ENCODE data around the gene APP.

APP gene

GRCh38 chr21:25895565-25896205, 274.9 kb downstream of the APP start:
- DNase-seq, result peak; percentile 57

GRCh38 chr21:25893191-25893590, 277.4 kb downstream of the APP start:
- DNase-seq, result no peak

GRCh38 chr21:25891596-25891995, 279.0 kb downstream of the APP start:
- DNase-seq, result no peak

- no peak for DNase-seq
These were observed 280.6 kb downstream of the APP start for GRCh38 chr21:25890001-25890400.

GRCh38 chr21:25888711-25889110, 281.9 kb downstream of the APP start:
- DNase-seq, result no peak

GRCh38 chr21:25887646-25888306, 282.8 kb downstream of the APP start:
- no peak for DNase-seq

- no peak for DNase-seq
These were observed 283.4 kb downstream of the APP start for GRCh38 chr21:25887166-25887565.

GRCh38 chr21:25885880-25886279, 284.7 kb downstream of the APP start:
- no peak for DNase-seq

GRCh38 chr21:25885405-25885804, 285.2 kb downstream of the APP start:
- no peak for DNase-seq

- DNase-seq, result no peak
These were observed 286.3 kb downstream of the APP start for GRCh38 chr21:25884311-25884710.

- peak; percentile 63 for DNase-seq
These were observed 288.8 kb downstream of the APP start for GRCh38 chr21:25881524-25882376.

- DNase-seq, result no peak
These were observed 291.4 kb downstream of the APP start for GRCh38 chr21:25879203-25879602.

- DNase-seq, result no peak
These were observed 292.2 kb downstream of the APP start for GRCh38 chr21:25878344-25878743.

- no peak for DNase-seq
These were observed 298.3 kb downstream of the APP start for GRCh38 chr21:25872271-25872670.

- DNase-seq, result no peak
These were observed 299.0 kb downstream of the APP start for GRCh38 chr21:25871566-25871965.

GRCh38 chr21:25870084-25870483, 300.5 kb downstream of the APP start:
- DNase-seq, result no peak

- no peak for DNase-seq
These were observed 303.5 kb downstream of the APP start for GRCh38 chr21:25867061-25867460.

GRCh38 chr21:25863747-25864146, 306.8 kb downstream of the APP start:
- DNase-seq, result no peak

GRCh38 chr21:25863031-25863430, 307.5 kb downstream of the APP start:
- DNase-seq, result no peak

- DNase-seq, result peak; percentile 40
These were observed 308.0 kb downstream of the APP start for GRCh38 chr21:25862596-25862995.

GRCh38 chr21:25862112-25862511, 308.5 kb downstream of the APP start:
- no peak for DNase-seq

GRCh38 chr21:25859235-25859929, 311.2 kb downstream of the APP start:
- DNase-seq, result no peak

GRCh38 chr21:25858325-25858724, 312.2 kb downstream of the APP start:
- no peak for DNase-seq
